Measurements from ENCODE around the gene RTTN. TPM values are rescaled to one million over a fixed set of nuclear protein-coding genes. Genes with fewer than 3 reads are reported as not detected.

The RTTN gene
- total and polyA plus RNA-seq, 9 of the 15 experiments (the other 6 are each of a cell fraction or from before 2014, with no cell fraction given) = 3.1 to 18.3 (median 10.6) TPM

DNA sequence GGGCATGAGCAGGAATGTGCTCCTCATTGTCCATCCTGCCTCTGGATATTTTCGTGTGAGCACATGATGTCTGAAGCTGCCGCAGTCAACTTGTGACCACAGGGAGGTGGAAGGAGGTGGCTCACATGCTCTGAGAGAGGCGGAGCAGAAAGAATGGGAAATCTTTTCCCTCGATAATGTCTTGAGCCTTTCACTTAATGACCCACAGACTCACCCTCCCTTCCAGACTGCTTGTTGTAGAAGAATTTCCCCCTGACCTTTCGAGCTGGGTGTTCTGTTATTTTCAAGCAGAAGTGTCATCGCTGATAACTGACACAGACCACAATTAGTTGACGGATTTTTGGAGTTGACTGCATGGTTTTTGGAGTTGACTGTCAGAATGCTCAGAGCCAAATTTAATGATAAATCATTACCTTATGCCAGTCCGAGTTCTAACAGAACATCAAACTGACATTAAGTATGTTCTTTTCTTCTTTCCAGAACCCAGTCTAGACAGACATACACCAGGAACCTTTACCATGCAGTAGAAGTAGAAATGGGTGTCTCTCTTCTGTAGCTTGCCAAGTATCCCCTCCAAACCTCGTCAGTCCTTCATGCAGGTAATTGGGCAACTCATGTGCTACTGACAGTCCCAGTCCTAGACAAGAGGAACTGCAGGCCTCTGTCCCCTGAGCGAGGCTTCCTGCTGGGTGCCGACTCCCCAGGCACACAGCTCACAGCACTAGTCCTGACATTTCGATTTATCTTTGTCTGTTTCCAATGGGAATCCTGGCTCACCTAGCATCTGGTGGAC lies 29.4 kb upstream of the RTTN start (continued):
- TF ChIP-seq ZNF830 (CRISPR knock-in tag; IDR thresholded peaks at IDR 0.05) = no peak
- no peak for TF ChIP-seq NR3C1 (CRISPR knock-in tag; IDR thresholded peaks at IDR 0.05)
- TF ChIP-seq PML (IDR thresholded peaks at IDR 0.05; ENCODE audit: low read length) = no peak
- no peak for TF ChIP-seq MYBL2 (IDR thresholded peaks at IDR 0.05; ENCODE audit: low read depth)
- TF ChIP-seq MYBL2 (CRISPR knock-in tag; IDR thresholded peaks at IDR 0.05; ENCODE audit: borderline replicate concordance) = no peak
- TF ChIP-seq ETV6 (IDR thresholded peaks at IDR 0.05; ENCODE audit: borderline replicate concordance in 1 of 2, low read depth in 2 of 2, low read length in 1 of 2) = no peak
- no peak for TF ChIP-seq ETV6 (CRISPR knock-in tag; IDR thresholded peaks at IDR 0.05; ENCODE audit: borderline replicate concordance)
- TF ChIP-seq CCAR2 (IDR thresholded peaks at IDR 0.05; ENCODE audit: low read depth, low read length) = no peak
- TF ChIP-seq SLC30A9 (CRISPR knock-in tag; IDR thresholded peaks at IDR 0.05) = no peak
- TF ChIP-seq NCOA6 (IDR thresholded peaks at IDR 0.05) = no peak
- TF ChIP-seq NFATC3 (IDR thresholded peaks at IDR 0.05) = no peak
- TF ChIP-seq XRCC4 (IDR thresholded peaks at IDR 0.05; ENCODE audit: extremely low read depth, insufficient read depth, insufficient read length) = no peak
- TF ChIP-seq, protein P1, sequence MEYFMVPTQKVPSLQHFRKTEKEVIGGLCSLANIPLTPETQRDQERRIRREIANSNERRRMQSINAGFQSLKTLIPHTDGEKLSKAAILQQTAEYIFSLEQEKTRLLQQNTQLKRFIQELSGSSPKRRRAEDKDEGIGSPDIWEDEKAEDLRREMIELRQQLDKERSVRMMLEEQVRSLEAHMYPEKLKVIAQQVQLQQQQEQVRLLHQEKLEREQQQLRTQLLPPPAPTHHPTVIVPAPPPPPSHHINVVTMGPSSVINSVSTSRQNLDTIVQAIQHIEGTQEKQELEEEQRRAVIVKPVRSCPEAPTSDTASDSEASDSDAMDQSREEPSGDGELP (CRISPR knock-in tag; IDR thresholded peaks at IDR 0.05; ENCODE audit: borderline replicate concordance) = no peak
- TF ChIP-seq PHF21A (IDR thresholded peaks at IDR 0.05; ENCODE audit: borderline replicate concordance, low read depth) = no peak
- TF ChIP-seq, protein P2, sequence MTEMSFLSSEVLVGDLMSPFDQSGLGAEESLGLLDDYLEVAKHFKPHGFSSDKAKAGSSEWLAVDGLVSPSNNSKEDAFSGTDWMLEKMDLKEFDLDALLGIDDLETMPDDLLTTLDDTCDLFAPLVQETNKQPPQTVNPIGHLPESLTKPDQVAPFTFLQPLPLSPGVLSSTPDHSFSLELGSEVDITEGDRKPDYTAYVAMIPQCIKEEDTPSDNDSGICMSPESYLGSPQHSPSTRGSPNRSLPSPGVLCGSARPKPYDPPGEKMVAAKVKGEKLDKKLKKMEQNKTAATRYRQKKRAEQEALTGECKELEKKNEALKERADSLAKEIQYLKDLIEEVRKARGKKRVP (CRISPR knock-in tag; IDR thresholded peaks at IDR 0.05) = no peak
- no peak for TF ChIP-seq HLTF (IDR thresholded peaks at IDR 0.05)
- TF ChIP-seq, protein P3, sequence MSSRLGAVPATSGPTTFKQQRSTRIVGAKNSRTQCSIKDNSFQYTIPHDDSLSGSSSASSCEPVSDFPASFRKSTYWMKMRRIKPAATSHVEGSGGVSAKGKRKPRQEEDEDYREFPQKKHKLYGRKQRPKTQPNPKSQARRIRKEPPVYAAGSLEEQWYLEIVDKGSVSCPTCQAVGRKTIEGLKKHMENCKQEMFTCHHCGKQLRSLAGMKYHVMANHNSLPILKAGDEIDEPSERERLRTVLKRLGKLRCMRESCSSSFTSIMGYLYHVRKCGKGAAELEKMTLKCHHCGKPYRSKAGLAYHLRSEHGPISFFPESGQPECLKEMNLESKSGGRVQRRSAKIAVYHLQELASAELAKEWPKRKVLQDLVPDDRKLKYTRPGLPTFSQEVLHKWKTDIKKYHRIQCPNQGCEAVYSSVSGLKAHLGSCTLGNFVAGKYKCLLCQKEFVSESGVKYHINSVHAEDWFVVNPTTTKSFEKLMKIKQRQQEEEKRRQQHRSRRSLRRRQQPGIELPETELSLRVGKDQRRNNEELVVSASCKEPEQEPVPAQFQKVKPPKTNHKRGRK (tag; IDR thresholded peaks at IDR 0.05) = no peak
- TF ChIP-seq FIP1L1 (IDR thresholded peaks at IDR 0.05; ENCODE audit: low read depth, low read length, poor library complexity, severe bottlenecking) = no peak
- no peak for TF ChIP-seq SIN3A (IDR thresholded peaks at IDR 0.05; ENCODE audit: borderline replicate concordance in 2 of 2, control insufficient read depth in 1 of 2, low read depth in 2 of 2, low read length in 2 of 2)
- TF ChIP-seq KDM2B (CRISPR knock-in tag; IDR thresholded peaks at IDR 0.05) = no peak
- no peak for TF ChIP-seq CBFA2T2 (conservative IDR thresholded peaks at IDR 0.05)
- no peak for TF ChIP-seq ILK (tag; IDR thresholded peaks at IDR 0.05; ENCODE audit: borderline replicate concordance, low read depth)
- TF ChIP-seq ZNF507 (tag; conservative IDR thresholded peaks at IDR 0.05) = no peak
- TF ChIP-seq L3MBTL2 (IDR thresholded peaks at IDR 0.05) = no peak
- TF ChIP-seq PTRF (tag; IDR thresholded peaks at IDR 0.05) = no peak
- no peak for TF ChIP-seq ZNF780A (CRISPR knock-in tag; IDR thresholded peaks at IDR 0.05)
